HEK293T (cell line): ENCODE results near the gene BMERB1.

ENCODE experiments used
- BHLHE40 ChIP-seq: fragments of 450-650 bp; IDR thresholded peaks from 2 replicates; pipeline ENCODE4 v1.6.1; 2016; ENCODE audit warnings: mild to moderate bottlenecking, moderate library complexity, borderline replicate concordance
- PKNOX1 ChIP-seq: fragments of 450-650 bp; IDR thresholded peaks from 2 replicates; pipeline ENCODE4 v1.6.1; 2016
- SUZ12 ChIP-seq: fragments of 450-650 bp; IDR thresholded peaks from 2 replicates; pipeline ENCODE4 v1.6.1; 2016; ENCODE audit warnings: mild to moderate bottlenecking

DNA sequence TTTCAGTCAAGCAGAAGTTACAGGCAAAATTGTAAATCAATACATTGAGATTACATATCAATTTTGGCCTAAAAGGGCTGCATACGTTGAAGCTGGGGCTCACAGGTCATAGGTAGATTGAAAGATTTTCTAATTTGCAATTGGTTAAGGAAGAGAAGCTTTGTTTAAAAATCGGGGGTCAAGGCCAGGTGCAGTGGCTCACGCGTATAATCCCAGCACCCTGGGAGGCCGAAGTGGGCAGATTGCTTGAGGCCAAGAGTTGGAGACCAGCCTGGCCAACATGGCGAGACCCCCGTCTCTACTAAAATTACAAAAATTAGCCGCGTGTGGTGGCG is 140.2 kb downstream of the BMERB1 start:
- no peak for TF ChIP-seq BHLHE40
- TF ChIP-seq SUZ12: no peak
- no peak for TF ChIP-seq PKNOX1
